ENCODE measurements around the gene C3orf80. TPM values are rescaled to one million over a fixed set of nuclear protein-coding genes. Genes with fewer than 3 reads are reported as not detected.
"Not testable (repeated sequence)": the region's sequence is repeated elsewhere in the genome, so short reads cannot be mapped to it uniquely, and the experiment has no call there.

C3orf80 gene
- polyA plus RNA-seq (2013, experiment 1 of 2), result 0.01 TPM
- polyA plus RNA-seq (2013, experiment 2 of 2), result not detected

- DNase-seq (ENCODE audit: low spot score), result peak; percentile 65
- H3K36me3 ChIP-seq (replicated peaks in 1 of 2; ENCODE audit: control insufficient read depth in 2 of 2, insufficient read depth in 2 of 2, low read length in 2 of 2), result no peaks in the 10 kb centered on the region
- H2BK5ac ChIP-seq (ENCODE audit: low read length), result no peak within 1 kb of the TSS
- H3K4me2 ChIP-seq (ENCODE audit: insufficient read depth, low read length, poor library complexity, severe bottlenecking), result peak within 1 kb of the TSS; percentile 94
- H2AK5ac ChIP-seq (ENCODE audit: low read depth, low read length), result peak within 1 kb of the TSS; percentile 54
- H4K91ac ChIP-seq (ENCODE audit: low read depth, low read length, poor library complexity), result no peak within 1 kb of the TSS
- H2BK12ac ChIP-seq (ENCODE audit: low read length), result no peak within 1 kb of the TSS
- no peak within 1 kb of the TSS for H4K8ac ChIP-seq (ENCODE audit: low read depth, low read length)
- H3K27ac ChIP-seq (replicated peaks; ENCODE audit: low read length), result no peak within 1 kb of the TSS
- H3K9me3 ChIP-seq (replicated peaks in 1 of 2; ENCODE audit: control insufficient read depth in 2 of 2, insufficient read depth in 1 of 2, low read depth in 1 of 2, low read length in 2 of 2), result no peaks in the 10 kb centered on the region
- H3K14ac ChIP-seq (ENCODE audit: low read length), result peak within 1 kb of the TSS; percentile 75
- H3K18ac ChIP-seq (ENCODE audit: low read length), result peak within 1 kb of the TSS; percentile 93
- H3K23ac ChIP-seq (ENCODE audit: low read depth, low read length, poor library complexity), result peak within 1 kb of the TSS; percentile 97
- no peak within 1 kb of the TSS for H3K4ac ChIP-seq (ENCODE audit: low read length)
- no peaks in the 10 kb centered on the region for H3K79me1 ChIP-seq (ENCODE audit: low read depth, low read length)
- H2BK120ac ChIP-seq (ENCODE audit: low read depth, low read length), result no peak within 1 kb of the TSS
- H3K4me1 ChIP-seq (ENCODE audit: control insufficient read depth in 2 of 2, insufficient read depth in 1 of 2, low read depth in 1 of 2, low read length in 2 of 2), result peaks cover 0 to 5% of the 10 kb centered on the region in 2 donors
- H2BK15ac ChIP-seq (ENCODE audit: low read length), result no peak within 1 kb of the TSS
- peaks cover 15 to 90% (median 39%) of the 10 kb centered on the region in 3 experiments for H3K27me3 ChIP-seq (ENCODE audit: control insufficient read depth in 3 of 3, insufficient read depth in 3 of 3, low read depth in 1 of 3, low read length in 3 of 3)
- H3K4me3 ChIP-seq (ENCODE audit: low read length in 2 of 2), result peak within 1 kb of the TSS; percentile 60 to 80
- no CpG with 5 or more reads among the region's 104 CpGs for WGBS, 2 donors (ENCODE audit: extremely low coverage in 2 of 2, insufficient read length in 2 of 2, insufficient replicate concordance in 1 of 2)
- peak within 1 kb of the TSS; percentile 82 for H3K9ac ChIP-seq (ENCODE audit: low read depth, low read length, poor library complexity)
- H2AFZ ChIP-seq (ENCODE audit: low read length), result peak within 1 kb of the TSS; percentile 99
These were observed at the start of gene C3orf80 for GRCh38 chr3:160225176-160226025. C3orf80 (plus strand) TSS chr3:160225422; CDS start chr3:160225636, 214 bp downstream.

- Histone ChIP-seq H2BK12ac (ENCODE audit: low read length) (no peak overlapping the region), H2BK120ac (ENCODE audit: low read depth, low read length) (no peak overlapping the region), H4K91ac (ENCODE audit: low read depth, low read length, poor library complexity) (no peak overlapping the region), H3K4ac (ENCODE audit: low read length) (no peak overlapping the region), H3K79me1 (ENCODE audit: low read depth, low read length) (no peaks in the 10 kb centered on the region), H3K4me1 (ENCODE audit: control insufficient read depth in 2 of 2, insufficient read depth in 1 of 2, low read depth in 1 of 2, low read length in 2 of 2) (no peaks in the 10 kb centered on the region), H3K18ac (ENCODE audit: low read length) (no peak overlapping the region), H3K4me2 (ENCODE audit: insufficient read depth, low read length, poor library complexity, severe bottlenecking) (no peak overlapping the region), H3K27me3 (ENCODE audit: control insufficient read depth in 3 of 3, insufficient read depth in 3 of 3, low read depth in 1 of 3, low read length in 3 of 3) (no peaks in the 10 kb centered on the region), H2AK5ac (ENCODE audit: low read depth, low read length) (no peak overlapping the region), H3K9me3 (replicated peaks in 1 of 2; ENCODE audit: control insufficient read depth in 2 of 2, insufficient read depth in 1 of 2, low read depth in 1 of 2, low read length in 2 of 2) (peaks cover 0 to 2% of the 10 kb centered on the region in 2 donors), H4K8ac (ENCODE audit: low read depth, low read length) (no peak overlapping the region), H2AFZ (ENCODE audit: low read length) (no peak overlapping the region), H3K14ac (ENCODE audit: low read length) (no peak overlapping the region), H2BK15ac (ENCODE audit: low read length) (no peak overlapping the region), H3K27ac (replicated peaks; ENCODE audit: low read length) (no peak overlapping the region), H3K23ac (ENCODE audit: low read depth, low read length, poor library complexity) (no peak overlapping the region), H3K4me3 (ENCODE audit: low read length in 2 of 2) (no peak overlapping the region), H3K36me3 (replicated peaks in 1 of 2; ENCODE audit: control insufficient read depth in 2 of 2, insufficient read depth in 2 of 2, low read length in 2 of 2) (no peaks in the 10 kb centered on the region), H3K9ac (ENCODE audit: low read depth, low read length, poor library complexity) (no peak overlapping the region), H2BK5ac (ENCODE audit: low read length) (no peak overlapping the region)
- DNase-seq (ENCODE audit: low spot score), result no peak
These were observed 48.3 kb upstream of the C3orf80 start for GRCh38 chr3:160176923-160177322.

- not testable (repeated sequence) for H2AK5ac ChIP-seq (ENCODE audit: low read depth, low read length); H4K8ac ChIP-seq (ENCODE audit: low read depth, low read length); H2BK120ac ChIP-seq (ENCODE audit: low read depth, low read length); H3K27me3 ChIP-seq (ENCODE audit: control insufficient read depth in 3 of 3, insufficient read depth in 3 of 3, low read depth in 1 of 3, low read length in 3 of 3); H3K18ac ChIP-seq (ENCODE audit: low read length); H3K36me3 ChIP-seq (replicated peaks in 1 of 2; ENCODE audit: control insufficient read depth in 2 of 2, insufficient read depth in 2 of 2, low read length in 2 of 2); H3K4me3 ChIP-seq (ENCODE audit: low read length in 2 of 2); H2AFZ ChIP-seq (ENCODE audit: low read length); H3K14ac ChIP-seq (ENCODE audit: low read length); H2BK12ac ChIP-seq (ENCODE audit: low read length); H3K4me2 ChIP-seq (ENCODE audit: insufficient read depth, low read length, poor library complexity, severe bottlenecking); H3K23ac ChIP-seq (ENCODE audit: low read depth, low read length, poor library complexity); H3K9ac ChIP-seq (ENCODE audit: low read depth, low read length, poor library complexity); H2BK15ac ChIP-seq (ENCODE audit: low read length); H3K4me1 ChIP-seq (ENCODE audit: control insufficient read depth in 2 of 2, insufficient read depth in 1 of 2, low read depth in 1 of 2, low read length in 2 of 2); H4K91ac ChIP-seq (ENCODE audit: low read depth, low read length, poor library complexity); H3K27ac ChIP-seq (replicated peaks; ENCODE audit: low read length); DNase-seq (ENCODE audit: low spot score); H2BK5ac ChIP-seq (ENCODE audit: low read length); H3K79me1 ChIP-seq (ENCODE audit: low read depth, low read length); H3K4ac ChIP-seq (ENCODE audit: low read length); H3K9me3 ChIP-seq (replicated peaks in 1 of 2; ENCODE audit: control insufficient read depth in 2 of 2, insufficient read depth in 1 of 2, low read depth in 1 of 2, low read length in 2 of 2)
- WGBS, 2 donors (ENCODE audit: extremely low coverage in 2 of 2, insufficient read length in 2 of 2, insufficient replicate concordance in 1 of 2), result no CpG with 5 or more reads among the region's 35 CpGs
These were observed 46.6 kb upstream of the C3orf80 start for GRCh38 chr3:160178661-160179060.

- not testable (repeated sequence) for H3K27ac ChIP-seq (replicated peaks; ENCODE audit: low read length); H3K18ac ChIP-seq (ENCODE audit: low read length)
These were observed 45.8 kb upstream of the C3orf80 start for GRCh38 chr3:160179403-160179802.

More at GRCh38 chr3:160179403-160179802, 45.8 kb upstream of the C3orf80 start:
- H2AFZ ChIP-seq (ENCODE audit: low read length); H3K4ac ChIP-seq (ENCODE audit: low read length); H2BK15ac ChIP-seq (ENCODE audit: low read length); H3K4me2 ChIP-seq (ENCODE audit: insufficient read depth, low read length, poor library complexity, severe bottlenecking); H2BK5ac ChIP-seq (ENCODE audit: low read length); H4K91ac ChIP-seq (ENCODE audit: low read depth, low read length, poor library complexity); H3K4me3 ChIP-seq (ENCODE audit: low read length in 2 of 2); H3K9ac ChIP-seq (ENCODE audit: low read depth, low read length, poor library complexity); H3K36me3 ChIP-seq (replicated peaks in 1 of 2; ENCODE audit: control insufficient read depth in 2 of 2, insufficient read depth in 2 of 2, low read length in 2 of 2); H3K27me3 ChIP-seq (ENCODE audit: control insufficient read depth in 3 of 3, insufficient read depth in 3 of 3, low read depth in 1 of 3, low read length in 3 of 3); H3K4me1 ChIP-seq (ENCODE audit: control insufficient read depth in 2 of 2, insufficient read depth in 1 of 2, low read depth in 1 of 2, low read length in 2 of 2); H2AK5ac ChIP-seq (ENCODE audit: low read depth, low read length); H3K9me3 ChIP-seq (replicated peaks in 1 of 2; ENCODE audit: control insufficient read depth in 2 of 2, insufficient read depth in 1 of 2, low read depth in 1 of 2, low read length in 2 of 2); H4K8ac ChIP-seq (ENCODE audit: low read depth, low read length); H2BK120ac ChIP-seq (ENCODE audit: low read depth, low read length); H2BK12ac ChIP-seq (ENCODE audit: low read length); H3K23ac ChIP-seq (ENCODE audit: low read depth, low read length, poor library complexity); H3K14ac ChIP-seq (ENCODE audit: low read length); H3K79me1 ChIP-seq (ENCODE audit: low read depth, low read length); DNase-seq (ENCODE audit: low spot score): not testable (repeated sequence)
- no CpG with 5 or more reads among the region's 4 CpGs for WGBS, 2 donors (ENCODE audit: extremely low coverage in 2 of 2, insufficient read length in 2 of 2, insufficient replicate concordance in 1 of 2)
